Endothelial cell (in vitro differentiated cells): ENCODE data around the gene N4BP2L2. TPM values are rescaled to one million over a fixed set of nuclear protein-coding genes. Genes with fewer than 3 reads are reported as not detected.

Source experiments
- DNase-seq: peaks from one replicate; pipeline ENCODE4 v3.0.0; 2021; ENCODE audit warnings: low spot score
- H3K27ac Mint-ChIP-seq: one replicate; pipeline ENCODE4 v1.8.0; 2021; ENCODE audit warnings: mixed read lengths, inconsistent platforms; ENCODE audit not compliant: unreplicated experiment
- H3K27me3 Mint-ChIP-seq: one replicate; pipeline ENCODE4 v1.8.0; 2021; ENCODE audit warnings: mild to moderate bottlenecking, moderate library complexity, mixed read lengths, inconsistent platforms; ENCODE audit not compliant: unreplicated experiment
- H3K36me3 Mint-ChIP-seq: one replicate; pipeline ENCODE4 v1.8.0; 2021; ENCODE audit warnings: mild to moderate bottlenecking, low read depth, mixed read lengths, inconsistent platforms; ENCODE audit not compliant: unreplicated experiment
- H3K4me1 Mint-ChIP-seq: one replicate; pipeline ENCODE4 v1.8.0; 2021; ENCODE audit warnings: mild to moderate bottlenecking, mixed read lengths, inconsistent platforms; ENCODE audit not compliant: unreplicated experiment
- H3K4me3 Mint-ChIP-seq: one replicate; pipeline ENCODE4 v1.8.0; 2021; ENCODE audit warnings: mild to moderate bottlenecking, mixed read lengths, inconsistent platforms; ENCODE audit not compliant: unreplicated experiment
- H3K9me3 Mint-ChIP-seq: one replicate; pipeline ENCODE4 v1.8.0; 2021; ENCODE audit warnings: mixed read lengths, inconsistent platforms; ENCODE audit not compliant: unreplicated experiment
- total RNA-seq: library from RNA; stranded (reverse); fragmentation: NEBNext Ultra II Directional; extraction: Animal tissue kit (Norgen Biotek cat#: 25700); gene quantifications from one replicate; pipeline ENCODE4 v1.2.1, GENCODE V29; 2021; ENCODE audit not compliant: unreplicated experiment
- TF ChIP-seq, protein P1 (sequence below): fragments of 200-600 bp; sonication (generic); IDR thresholded peaks from one replicate; pipeline ENCODE4 v1.5.0; 2021; ENCODE audit warnings: antibody characterized with exemption; ENCODE audit not compliant: unreplicated experiment

N4BP2L2 gene
- total RNA-seq, 1 donor from 2014 or later: 81.1 TPM

DNA sequence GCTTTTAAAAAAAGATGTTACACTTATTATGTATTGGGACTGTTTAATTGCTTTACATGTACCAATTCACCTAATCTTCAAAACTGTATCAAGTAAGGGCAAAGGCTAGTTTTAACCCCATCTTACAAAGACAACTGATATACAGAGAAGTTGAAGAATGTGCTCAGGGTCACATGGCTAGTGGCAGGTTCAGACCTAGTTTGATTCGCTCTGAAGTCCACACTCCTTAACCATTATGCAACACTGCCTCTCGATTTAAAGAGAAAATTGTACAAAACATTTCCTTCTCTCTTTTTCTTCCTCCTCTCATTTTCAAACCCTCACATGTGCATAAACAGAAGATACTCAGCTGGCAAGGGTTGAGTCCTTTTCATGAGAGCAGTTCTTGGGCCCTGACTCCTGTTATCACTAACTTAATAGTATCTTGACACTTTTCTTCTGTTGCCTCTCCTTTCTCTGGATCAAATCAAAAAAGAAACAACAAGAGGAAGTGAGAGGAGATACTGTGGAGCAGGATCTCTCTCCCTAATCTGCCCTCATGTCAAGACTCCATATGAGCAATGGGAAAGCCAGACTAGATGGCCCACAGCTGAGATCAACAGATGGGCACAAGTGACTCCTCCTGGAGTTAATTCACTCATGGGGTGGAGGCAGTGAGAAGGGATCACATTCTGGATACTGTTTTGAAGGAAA is 91.7 kb downstream of the N4BP2L2 start:
- Mint-ChIP-seq H3K4me1 (no peaks in the 10 kb centered on the region), H3K9me3 (no peaks in the 10 kb centered on the region), H3K4me3 (no peak overlapping the region), H3K27ac (no peak overlapping the region), H3K36me3 (no peaks in the 10 kb centered on the region), H3K27me3 (no peaks in the 10 kb centered on the region)
- DNase-seq: no peak
- TF ChIP-seq, protein P1, sequence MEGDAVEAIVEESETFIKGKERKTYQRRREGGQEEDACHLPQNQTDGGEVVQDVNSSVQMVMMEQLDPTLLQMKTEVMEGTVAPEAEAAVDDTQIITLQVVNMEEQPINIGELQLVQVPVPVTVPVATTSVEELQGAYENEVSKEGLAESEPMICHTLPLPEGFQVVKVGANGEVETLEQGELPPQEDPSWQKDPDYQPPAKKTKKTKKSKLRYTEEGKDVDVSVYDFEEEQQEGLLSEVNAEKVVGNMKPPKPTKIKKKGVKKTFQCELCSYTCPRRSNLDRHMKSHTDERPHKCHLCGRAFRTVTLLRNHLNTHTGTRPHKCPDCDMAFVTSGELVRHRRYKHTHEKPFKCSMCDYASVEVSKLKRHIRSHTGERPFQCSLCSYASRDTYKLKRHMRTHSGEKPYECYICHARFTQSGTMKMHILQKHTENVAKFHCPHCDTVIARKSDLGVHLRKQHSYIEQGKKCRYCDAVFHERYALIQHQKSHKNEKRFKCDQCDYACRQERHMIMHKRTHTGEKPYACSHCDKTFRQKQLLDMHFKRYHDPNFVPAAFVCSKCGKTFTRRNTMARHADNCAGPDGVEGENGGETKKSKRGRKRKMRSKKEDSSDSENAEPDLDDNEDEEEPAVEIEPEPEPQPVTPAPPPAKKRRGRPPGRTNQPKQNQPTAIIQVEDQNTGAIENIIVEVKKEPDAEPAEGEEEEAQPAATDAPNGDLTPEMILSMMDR: no peak

DNA sequence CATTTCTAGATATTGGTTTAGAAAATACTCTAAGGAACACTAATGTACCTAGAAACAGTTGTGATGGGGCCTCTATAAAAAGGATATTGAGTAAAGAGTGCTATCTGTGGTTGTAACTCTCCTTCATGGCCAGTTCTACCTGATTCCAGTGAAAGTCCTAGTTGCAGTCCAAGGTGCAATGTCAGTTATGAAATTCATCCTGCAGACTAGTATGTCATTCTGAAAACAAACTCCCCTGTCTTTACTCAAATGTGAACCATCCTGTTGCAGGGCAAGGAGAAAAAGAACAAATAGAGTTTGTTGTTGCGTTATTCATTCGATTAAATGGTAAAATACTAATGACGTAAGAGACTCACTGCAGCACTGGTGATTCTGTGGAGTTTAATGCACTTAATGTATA is 92.4 kb downstream of the N4BP2L2 start:
- TF ChIP-seq, protein P1: no peak

DNA sequence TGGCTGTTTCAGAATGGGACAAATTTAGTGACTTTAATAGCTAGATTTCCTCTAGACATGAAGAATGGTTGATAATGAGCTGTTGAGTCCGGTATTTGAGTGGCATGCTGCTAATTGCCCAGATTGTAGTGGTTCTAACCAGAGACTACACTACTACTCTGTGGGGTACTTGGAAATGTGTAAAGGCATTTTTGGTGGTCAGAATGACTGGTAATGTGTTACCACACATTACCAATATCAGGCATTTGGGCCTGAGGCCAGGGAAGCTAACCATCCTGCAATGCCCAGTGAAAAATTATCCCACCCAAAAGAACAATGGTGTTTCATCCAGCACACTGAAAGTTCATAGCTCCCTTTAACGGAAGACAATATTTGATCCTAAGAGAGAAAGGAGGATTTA is 93.1 kb downstream of the N4BP2L2 start:
- no peak for DNase-seq
- Mint-ChIP-seq H3K9me3 (no peaks in the 10 kb centered on the region), H3K27ac (no peak overlapping the region), H3K27me3 (no peaks in the 10 kb centered on the region), H3K36me3 (no peaks in the 10 kb centered on the region), H3K4me3 (no peak overlapping the region), H3K4me1 (no peaks in the 10 kb centered on the region)
- TF ChIP-seq, protein P1: no peak

More for the DNA sequence above, 92.4 kb downstream of the N4BP2L2 start:
- DNase-seq: no peak
- Mint-ChIP-seq H3K27ac (no peak overlapping the region), H3K27me3 (no peaks in the 10 kb centered on the region), H3K4me3 (no peak overlapping the region), H3K36me3 (no peaks in the 10 kb centered on the region), H3K4me1 (no peaks in the 10 kb centered on the region), H3K9me3 (no peaks in the 10 kb centered on the region)

DNA sequence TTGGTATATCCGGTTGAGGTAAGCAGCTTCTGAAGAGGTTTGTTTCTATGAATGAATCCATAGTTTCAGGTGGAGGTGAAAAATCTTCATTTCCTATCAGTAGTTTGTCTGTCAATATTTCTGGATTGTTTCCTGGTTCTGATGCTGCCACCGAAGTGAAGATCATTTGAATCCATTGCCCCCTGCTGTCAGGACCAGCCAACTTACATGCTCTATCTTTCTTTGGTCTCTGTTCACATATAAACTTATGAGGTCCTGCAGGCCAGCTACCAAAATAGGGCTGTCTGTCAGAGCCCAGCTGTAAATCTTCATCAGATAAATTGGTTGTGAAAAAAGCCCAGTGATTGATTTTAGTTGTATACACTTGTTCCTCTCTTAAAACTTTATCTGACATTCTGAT is 95.5 kb downstream of the N4BP2L2 start:
- Mint-ChIP-seq H3K4me1 (no peaks in the 10 kb centered on the region), H3K4me3 (no peak overlapping the region), H3K9me3 (no peaks in the 10 kb centered on the region), H3K36me3 (no peaks in the 10 kb centered on the region), H3K27ac (no peak overlapping the region), H3K27me3 (no peaks in the 10 kb centered on the region)
- TF ChIP-seq, protein P1: peak; percentile 48
- DNase-seq: peak; percentile 27

DNA sequence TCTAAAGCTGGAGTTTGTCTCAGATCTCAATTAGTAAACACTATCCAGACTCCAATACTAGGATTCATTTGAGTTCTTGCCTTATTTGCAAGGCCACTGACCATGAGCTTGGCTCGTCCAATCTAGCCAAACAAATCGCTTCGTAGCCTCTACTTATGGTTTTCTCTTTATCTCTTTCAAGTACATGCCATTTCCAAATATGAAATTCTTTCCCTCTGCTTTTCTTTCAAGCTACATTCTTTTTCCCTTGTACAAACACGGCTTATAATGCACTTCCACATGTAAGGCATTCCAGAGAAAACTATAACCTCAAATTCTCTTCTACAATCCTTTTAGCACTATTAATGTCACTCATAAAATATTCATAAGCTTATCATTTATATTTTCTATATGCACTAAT is 99.7 kb downstream of the N4BP2L2 start:
- H3K27me3 Mint-ChIP-seq: no peaks in the 10 kb centered on the region
- TF ChIP-seq, protein P1: no peak
- DNase-seq: no peak
- H3K4me1 Mint-ChIP-seq: no peaks in the 10 kb centered on the region
- no peaks in the 10 kb centered on the region for H3K9me3 Mint-ChIP-seq
- no peak overlapping the region for H3K4me3 Mint-ChIP-seq
- H3K27ac Mint-ChIP-seq: no peak overlapping the region
- no peaks in the 10 kb centered on the region for H3K36me3 Mint-ChIP-seq
